ENCODE measurements around the gene WDR18.

DNA sequence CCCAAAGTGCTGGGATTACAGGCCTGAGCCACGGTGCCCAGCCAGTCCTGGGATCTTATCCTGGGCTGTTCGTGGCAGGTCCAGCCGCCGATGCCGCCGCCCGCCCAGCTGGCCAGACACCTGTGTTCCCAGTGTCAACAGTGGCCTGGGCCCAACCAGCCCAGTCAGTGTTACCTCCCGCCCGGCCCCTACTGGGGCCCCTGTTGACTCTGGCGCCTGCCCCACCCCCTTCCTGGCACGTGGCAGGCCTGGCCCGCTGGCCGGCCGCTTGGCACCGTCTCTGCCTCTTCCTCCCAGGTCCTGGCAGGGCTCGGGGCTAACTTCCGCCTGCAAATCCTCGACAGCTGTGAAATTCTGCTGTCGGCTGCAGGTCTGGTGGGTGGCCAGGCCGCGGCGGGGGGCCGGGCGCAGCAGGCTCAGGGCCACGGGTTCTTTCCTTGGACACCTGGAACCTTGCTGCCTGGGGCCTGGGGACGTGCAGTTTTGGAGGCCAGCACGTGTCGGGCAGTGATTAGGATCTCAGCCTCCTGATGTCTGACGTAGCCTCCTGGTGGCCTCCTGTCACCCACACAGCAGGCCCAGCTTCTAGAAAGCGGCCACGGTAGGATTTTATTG lies 49.2 kb upstream of the WDR18 start:
- TF ChIP-seq, protein P1, sequence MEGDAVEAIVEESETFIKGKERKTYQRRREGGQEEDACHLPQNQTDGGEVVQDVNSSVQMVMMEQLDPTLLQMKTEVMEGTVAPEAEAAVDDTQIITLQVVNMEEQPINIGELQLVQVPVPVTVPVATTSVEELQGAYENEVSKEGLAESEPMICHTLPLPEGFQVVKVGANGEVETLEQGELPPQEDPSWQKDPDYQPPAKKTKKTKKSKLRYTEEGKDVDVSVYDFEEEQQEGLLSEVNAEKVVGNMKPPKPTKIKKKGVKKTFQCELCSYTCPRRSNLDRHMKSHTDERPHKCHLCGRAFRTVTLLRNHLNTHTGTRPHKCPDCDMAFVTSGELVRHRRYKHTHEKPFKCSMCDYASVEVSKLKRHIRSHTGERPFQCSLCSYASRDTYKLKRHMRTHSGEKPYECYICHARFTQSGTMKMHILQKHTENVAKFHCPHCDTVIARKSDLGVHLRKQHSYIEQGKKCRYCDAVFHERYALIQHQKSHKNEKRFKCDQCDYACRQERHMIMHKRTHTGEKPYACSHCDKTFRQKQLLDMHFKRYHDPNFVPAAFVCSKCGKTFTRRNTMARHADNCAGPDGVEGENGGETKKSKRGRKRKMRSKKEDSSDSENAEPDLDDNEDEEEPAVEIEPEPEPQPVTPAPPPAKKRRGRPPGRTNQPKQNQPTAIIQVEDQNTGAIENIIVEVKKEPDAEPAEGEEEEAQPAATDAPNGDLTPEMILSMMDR (IDR thresholded peaks at IDR 0.05), result no peak
- no peak for TF ChIP-seq EP300 (IDR thresholded peaks at IDR 0.05)

Data from esophagus muscularis mucosa (tissue), 3 donors.